Nephron (organoid): Measurements from ENCODE around the gene CKMT2.

Experiments
- H3K27ac Mint-ChIP-seq, 3 experiments: 2 replicates each; pipeline ENCODE4 v1.8.0; 2020; ENCODE audit warnings: mixed read lengths in 3 of 3, mild to moderate bottlenecking in 2 of 3, moderate library complexity in 1 of 3
- H3K27me3 Mint-ChIP-seq: 2 replicates; pipeline ENCODE4 v1.8.0; 2021; ENCODE audit warnings: low read depth, mild to moderate bottlenecking, moderate library complexity, mixed read lengths
- H3K36me3 Mint-ChIP-seq: 2 replicates; pipeline ENCODE4 v1.8.0; 2020; ENCODE audit warnings: low read depth, mixed read lengths
- H3K4me1 Mint-ChIP-seq: 2 replicates; pipeline ENCODE4 v1.8.0; 2020; ENCODE audit warnings: mixed read lengths
- H3K4me3 Mint-ChIP-seq, 3 experiments: 2 replicates each; pipeline ENCODE4 v1.8.0; 2020; ENCODE audit warnings: mild to moderate bottlenecking in 3 of 3, mixed read lengths in 3 of 3, moderate library complexity in 2 of 3
- H3K9me3 Mint-ChIP-seq: 2 replicates; pipeline ENCODE4 v1.8.0; 2020; ENCODE audit warnings: mixed read lengths
- TF ChIP-seq, protein P1 (sequence below), 3 experiments: fragments of 200-600 bp; sonication (generic); IDR thresholded peaks; one replicate each; pipeline ENCODE4 v1.5.0; 2021; ENCODE audit warnings: antibody characterized with exemption in 3 of 3; ENCODE audit not compliant: unreplicated experiment in 3 of 3

The CKMT2 gene

DNA sequence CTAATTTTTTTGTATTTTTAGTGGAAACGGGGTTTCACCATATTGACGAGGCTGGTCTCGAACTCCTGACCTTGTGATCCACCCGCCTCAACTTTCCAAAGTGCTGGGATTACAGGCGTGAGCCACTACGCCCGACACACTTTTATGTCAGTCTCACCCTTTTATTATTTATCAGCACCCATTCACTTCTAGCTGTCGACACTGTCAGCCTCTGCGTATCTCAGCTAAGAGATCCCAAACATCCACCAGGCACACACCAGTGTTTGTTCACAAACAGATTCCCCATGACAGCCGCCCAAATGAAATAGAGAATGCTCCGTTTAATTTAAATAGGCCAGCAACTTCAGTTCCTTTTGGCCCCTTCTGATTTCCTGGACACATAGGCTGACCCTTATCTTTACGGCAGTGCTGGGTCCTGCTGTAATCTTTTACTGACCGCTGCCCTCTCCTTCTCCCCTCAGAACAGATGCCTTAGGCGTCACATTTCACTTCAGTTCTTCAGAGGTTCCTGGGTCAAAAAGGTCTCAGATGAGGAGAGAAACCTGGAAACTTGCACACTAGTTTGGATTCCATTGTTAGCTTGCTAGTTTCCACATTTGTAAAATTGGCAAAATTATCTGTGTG lies 43.1 kb upstream of the CKMT2 start:
- Mint-ChIP-seq H3K36me3 (no peaks in the 10 kb centered on the region), H3K4me1 (peaks cover 26% of the 10 kb centered on the region), H3K27ac (peak overlapping the region in 1 of 3 experiments; percentile 25), H3K4me3 (no peak overlapping the region), H3K9me3 (no peaks in the 10 kb centered on the region), H3K27me3 (peaks cover 2% of the 10 kb centered on the region)
- TF ChIP-seq, protein P1, sequence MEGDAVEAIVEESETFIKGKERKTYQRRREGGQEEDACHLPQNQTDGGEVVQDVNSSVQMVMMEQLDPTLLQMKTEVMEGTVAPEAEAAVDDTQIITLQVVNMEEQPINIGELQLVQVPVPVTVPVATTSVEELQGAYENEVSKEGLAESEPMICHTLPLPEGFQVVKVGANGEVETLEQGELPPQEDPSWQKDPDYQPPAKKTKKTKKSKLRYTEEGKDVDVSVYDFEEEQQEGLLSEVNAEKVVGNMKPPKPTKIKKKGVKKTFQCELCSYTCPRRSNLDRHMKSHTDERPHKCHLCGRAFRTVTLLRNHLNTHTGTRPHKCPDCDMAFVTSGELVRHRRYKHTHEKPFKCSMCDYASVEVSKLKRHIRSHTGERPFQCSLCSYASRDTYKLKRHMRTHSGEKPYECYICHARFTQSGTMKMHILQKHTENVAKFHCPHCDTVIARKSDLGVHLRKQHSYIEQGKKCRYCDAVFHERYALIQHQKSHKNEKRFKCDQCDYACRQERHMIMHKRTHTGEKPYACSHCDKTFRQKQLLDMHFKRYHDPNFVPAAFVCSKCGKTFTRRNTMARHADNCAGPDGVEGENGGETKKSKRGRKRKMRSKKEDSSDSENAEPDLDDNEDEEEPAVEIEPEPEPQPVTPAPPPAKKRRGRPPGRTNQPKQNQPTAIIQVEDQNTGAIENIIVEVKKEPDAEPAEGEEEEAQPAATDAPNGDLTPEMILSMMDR (IDR thresholded peaks at IDR 0.05; ENCODE audit: unreplicated experiment in 3 of 3) = no peak

DNA sequence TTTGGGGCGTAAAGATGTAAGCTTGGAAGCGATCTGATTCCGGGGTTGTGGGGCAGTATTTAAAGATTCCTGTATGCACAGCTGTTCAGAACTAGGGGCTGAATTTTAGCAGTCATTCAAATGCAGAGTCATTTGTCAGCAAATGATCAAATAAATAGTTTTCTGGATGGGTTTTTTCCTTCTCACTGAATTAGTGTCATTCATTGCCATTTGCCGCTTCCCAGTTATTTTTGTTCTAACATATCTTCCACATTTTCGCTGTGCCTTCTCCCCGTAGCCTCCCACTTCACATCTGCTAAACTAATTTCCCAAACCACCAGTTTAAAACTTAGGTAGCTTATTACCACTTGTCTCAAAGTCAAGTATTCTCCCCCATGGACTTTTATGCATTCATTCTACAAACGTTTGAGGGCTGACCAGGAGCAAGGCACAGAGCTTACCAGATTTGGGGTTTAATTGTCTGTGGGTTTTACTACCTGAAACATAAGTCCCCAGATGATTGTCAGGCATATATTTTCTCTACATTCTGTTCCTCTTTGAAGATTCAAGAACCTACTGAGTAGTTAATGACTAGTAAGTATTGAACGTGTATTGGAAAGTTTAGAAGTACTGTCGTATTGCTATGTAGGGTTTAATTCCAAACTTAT lies 41.3 kb upstream of the CKMT2 start:
- peaks cover 4% of the 10 kb centered on the region for H3K27me3 Mint-ChIP-seq
- H3K4me3 Mint-ChIP-seq = no peak overlapping the region
- peaks cover 29% of the 10 kb centered on the region for H3K4me1 Mint-ChIP-seq
- TF ChIP-seq, protein P1 (IDR thresholded peaks at IDR 0.05; ENCODE audit: unreplicated experiment in 3 of 3) = no peak
- H3K27ac Mint-ChIP-seq = no peak overlapping the region
- H3K9me3 Mint-ChIP-seq = no peaks in the 10 kb centered on the region
- H3K36me3 Mint-ChIP-seq = no peaks in the 10 kb centered on the region

DNA sequence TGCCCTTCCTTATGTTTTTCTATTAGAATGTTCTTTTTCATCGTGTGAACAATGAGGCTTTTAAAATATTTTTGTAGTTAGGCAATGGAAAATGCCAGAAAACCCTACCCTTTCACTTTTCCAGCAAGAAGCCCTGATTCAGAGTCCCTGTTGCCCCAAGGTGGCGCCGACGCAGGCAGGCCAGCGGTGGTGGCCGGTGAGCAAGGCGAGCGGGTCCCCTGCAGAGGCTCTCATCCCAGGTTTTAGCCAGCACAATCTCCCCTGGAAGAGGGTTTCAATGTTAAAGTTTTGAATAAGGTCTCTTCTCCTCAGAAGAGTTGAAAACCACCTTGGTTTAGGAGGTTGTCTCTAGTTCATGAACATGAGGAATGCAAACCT lies 40.8 kb upstream of the CKMT2 start:
- Mint-ChIP-seq H3K4me3 (no peak overlapping the region), H3K27me3 (peaks cover 4% of the 10 kb centered on the region), H3K27ac (no peak overlapping the region), H3K36me3 (no peaks in the 10 kb centered on the region), H3K4me1 (peaks cover 29% of the 10 kb centered on the region), H3K9me3 (no peaks in the 10 kb centered on the region)
- TF ChIP-seq, protein P1 (IDR thresholded peaks at IDR 0.05; ENCODE audit: unreplicated experiment in 3 of 3) = no peak

DNA sequence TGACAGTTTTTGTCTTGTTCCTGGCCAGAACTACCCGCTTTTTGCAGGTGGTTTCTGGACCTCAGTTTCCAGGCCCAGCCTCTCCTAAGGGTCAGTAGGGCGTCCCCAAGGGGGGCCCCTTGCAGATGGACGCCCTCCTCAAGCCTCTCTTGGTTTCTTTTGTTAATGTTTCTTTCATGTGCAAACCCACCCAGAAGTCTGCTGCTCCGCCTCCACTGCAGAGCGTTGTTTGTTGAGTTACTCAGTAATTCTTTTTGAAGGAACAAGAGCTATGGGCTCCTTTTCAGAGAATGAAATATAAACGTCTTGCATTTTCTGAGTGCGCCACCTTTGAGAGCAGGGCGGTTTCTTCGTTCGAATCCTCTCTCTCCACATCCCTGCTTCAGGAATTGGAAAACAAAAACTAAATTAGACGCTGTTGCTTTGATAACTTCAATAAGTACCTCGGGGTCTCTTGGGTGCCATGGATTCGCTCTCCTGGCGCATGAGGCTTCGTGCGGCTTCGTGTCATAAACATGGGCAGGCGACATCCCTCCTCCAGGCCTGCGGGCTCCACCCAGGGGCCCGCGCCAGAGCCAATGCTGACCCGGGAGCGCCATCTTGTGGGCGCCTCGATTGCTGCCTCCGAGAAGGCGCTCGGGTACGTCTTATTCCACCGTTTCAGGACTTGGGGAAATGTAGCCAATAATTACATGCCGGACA lies 38.3 kb upstream of the CKMT2 start:
- no peaks in the 10 kb centered on the region for H3K36me3 Mint-ChIP-seq
- TF ChIP-seq, protein P1 (IDR thresholded peaks at IDR 0.05; ENCODE audit: unreplicated experiment in 3 of 3) = peak; percentile 94 to 98 (median 97)
- peak overlapping the region in 2 of 3 experiments; percentile 22 to 53 for H3K27ac Mint-ChIP-seq
- peaks cover 4% of the 10 kb centered on the region for H3K27me3 Mint-ChIP-seq
- H3K4me1 Mint-ChIP-seq = peaks cover 26% of the 10 kb centered on the region
- no peaks in the 10 kb centered on the region for H3K9me3 Mint-ChIP-seq
- peak overlapping the region; percentile 48 to 74 (median 57) for H3K4me3 Mint-ChIP-seq

DNA sequence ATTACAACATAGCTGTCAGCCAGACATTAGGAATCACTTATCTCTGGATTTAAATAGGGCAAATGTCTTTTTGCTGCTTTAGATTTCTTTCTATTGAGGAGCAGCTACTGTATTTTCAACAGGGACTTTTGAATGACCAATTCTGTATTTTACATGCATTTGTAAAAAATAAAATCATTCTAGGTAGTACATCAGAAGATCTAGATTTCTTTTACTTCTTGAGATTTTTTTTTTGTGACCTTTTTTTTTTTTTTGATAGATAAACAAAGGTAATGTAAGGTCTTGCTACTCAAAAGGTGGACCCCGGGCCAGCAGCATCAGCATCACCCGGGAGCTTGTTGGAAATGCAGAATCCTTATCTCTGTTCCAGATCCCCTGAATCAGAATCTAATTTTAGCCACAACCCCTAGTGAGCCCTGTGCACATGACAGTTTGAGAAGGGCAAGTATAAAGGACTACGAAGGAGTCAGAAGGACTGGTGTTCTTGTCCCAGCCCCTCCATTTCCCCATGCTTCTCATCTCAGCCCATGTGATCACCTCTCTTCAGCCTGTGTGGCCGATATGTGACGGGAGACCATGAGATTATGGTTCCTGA lies 37.7 kb upstream of the CKMT2 start:
- Mint-ChIP-seq H3K9me3 (no peaks in the 10 kb centered on the region), H3K4me3 (no peak overlapping the region), H3K27me3 (peaks cover 4% of the 10 kb centered on the region), H3K4me1 (peaks cover 20% of the 10 kb centered on the region), H3K27ac (peak overlapping the region in 2 of 3 experiments; percentile 22 to 53), H3K36me3 (no peaks in the 10 kb centered on the region)
- TF ChIP-seq, protein P1 (IDR thresholded peaks at IDR 0.05; ENCODE audit: unreplicated experiment in 3 of 3) = no peak
